AG20443 (cell line): Measurements from ENCODE around the gene NRG3.

ENCODE experiments used
- DNase-seq: peaks from one replicate; pipeline ENCODE4 v3.0.0; 2012; ENCODE audit warnings: low spot score, mixed read lengths

The NRG3 gene

DNA sequence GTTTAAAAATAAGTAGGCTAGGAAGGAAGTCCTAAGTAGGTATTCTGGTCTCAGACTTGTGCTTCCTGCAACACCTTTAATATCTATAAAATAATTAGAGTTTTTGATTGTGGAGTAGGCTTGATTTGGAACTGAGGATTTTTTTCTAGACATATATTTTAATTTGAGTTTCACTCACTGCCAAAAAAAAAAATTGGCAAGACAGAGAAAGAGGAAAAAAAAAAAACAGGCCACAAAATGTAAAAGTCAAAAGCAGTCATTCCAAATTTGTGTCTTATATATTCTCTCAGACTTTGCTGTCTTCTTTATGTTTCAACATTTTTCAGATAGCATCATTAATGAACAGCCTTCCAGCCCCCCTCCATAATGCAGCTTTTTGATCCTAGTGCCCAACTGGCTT is 346.1 kb downstream of the NRG3 start:
- no peak for DNase-seq

GRCh38 chr10:82221601-82222149 is 346.7 kb downstream of the NRG3 start:
- DNase-seq, result no peak

DNA sequence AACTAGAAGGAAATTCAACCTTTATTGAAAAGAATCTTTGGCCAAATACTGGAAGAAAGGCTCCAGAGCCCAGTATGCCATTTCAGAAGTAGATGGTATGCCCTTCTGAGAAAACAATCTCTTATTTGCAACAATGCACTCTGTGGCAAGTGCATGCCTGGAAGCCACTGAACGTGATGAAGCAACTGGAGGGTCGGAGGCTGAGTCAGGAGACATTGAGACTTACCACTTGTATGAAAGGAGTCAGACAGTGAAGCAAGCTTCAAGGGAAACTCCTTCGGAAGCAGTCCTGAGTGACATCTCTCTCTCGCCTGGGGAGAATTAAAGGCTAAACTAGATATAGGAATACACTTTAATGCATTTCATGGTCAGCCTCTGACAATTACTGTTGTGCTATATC is 353.7 kb downstream of the NRG3 start:
- no peak for DNase-seq

DNA sequence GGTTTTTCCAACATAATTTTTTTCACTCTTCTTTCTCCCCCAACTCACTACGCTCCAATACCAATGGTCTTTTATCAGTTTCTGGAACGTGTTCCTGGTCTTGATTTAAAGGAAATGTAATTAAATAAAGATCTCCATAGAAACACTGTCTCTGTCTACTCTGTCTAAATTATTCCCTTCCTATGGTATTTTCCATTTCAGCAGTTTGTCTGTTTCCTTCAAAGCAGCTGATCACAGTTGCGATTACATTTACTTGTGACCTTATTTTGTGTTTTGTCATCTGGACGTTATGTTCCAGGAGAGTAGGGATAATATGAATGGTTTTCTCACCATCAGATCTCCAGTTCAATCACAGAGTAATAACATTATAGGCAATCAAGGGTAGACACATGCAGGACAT is 359.2 kb downstream of the NRG3 start:
- no peak for DNase-seq

GRCh38 chr10:82236084-82236731 is 361.2 kb downstream of the NRG3 start:
- DNase-seq, result no peak

DNA sequence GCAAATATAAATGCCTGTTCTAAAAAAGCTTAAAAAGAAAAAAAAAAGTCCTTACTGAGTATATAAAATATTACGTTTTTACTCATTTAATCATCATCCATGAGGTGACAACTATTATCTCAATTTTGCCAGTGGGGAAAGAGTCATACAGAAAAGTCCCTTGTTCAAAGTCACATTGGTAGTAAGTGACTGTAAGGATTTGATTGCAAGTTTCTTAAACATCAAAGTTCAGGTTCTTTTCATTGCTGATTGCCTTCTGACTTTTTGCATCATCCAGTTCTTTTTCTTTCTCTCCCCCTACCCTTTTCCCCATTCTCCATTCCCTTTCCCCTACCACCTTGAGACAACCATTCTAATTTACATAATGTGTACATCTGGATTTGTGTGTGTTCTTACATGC is 363.3 kb downstream of the NRG3 start:
- no peak for DNase-seq

DNA sequence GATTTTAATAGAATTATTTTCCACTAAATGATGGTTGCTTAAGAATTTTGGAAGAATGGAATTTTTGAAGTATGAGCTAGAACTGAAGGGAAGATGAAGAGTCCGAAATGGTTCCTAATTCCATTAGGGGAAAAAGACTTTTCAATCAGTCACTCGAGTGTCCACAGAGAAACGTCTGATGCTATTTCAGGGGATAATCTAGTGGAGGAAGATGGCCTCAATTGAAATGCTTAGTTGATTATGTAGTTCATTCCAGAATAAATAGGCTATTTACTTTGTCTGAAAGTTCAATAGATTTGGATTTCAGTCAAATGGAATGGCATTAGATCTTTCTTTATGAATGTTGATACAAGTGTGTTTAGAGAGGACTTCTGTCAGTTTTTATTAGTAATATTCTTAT is 365.4 kb downstream of the NRG3 start:
- DNase-seq, result no peak

DNA sequence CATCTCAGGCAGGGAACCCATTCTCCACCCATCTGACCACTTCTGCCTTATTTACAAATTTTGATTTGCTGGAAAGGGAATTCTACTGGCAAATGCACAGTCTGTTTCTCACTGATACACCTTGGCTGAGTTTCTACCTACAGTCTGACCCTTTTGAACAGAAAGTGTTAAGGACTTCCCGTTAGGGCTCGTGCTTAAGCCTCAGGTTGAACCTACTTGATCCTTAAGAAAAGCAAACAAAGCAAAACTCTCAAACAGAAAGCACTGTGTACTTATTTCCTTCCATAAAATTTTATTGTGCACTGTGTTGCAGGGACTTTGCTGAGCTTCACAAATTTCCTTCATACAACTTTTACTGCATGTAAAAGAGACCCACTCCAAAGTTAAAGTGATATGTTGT is 367.8 kb downstream of the NRG3 start:
- no peak for DNase-seq

DNA sequence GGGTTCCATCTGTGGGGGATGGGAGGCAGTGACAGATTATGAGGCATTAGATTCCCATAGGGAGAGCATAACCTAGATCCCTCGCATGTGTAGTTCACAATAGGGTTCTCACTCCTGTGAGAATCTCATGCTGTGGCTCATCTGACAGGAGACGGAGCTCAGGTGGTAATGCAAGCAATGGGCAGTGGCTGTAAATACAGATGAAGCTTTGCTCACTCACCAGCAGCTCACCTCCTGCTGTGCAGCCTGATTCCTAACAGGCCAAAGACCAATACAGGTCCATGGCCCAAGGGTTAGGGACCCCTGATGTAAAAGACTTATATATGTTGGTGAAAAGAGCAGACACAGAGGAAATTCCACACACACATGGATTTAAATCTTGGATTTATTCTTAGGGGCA is 370.2 kb downstream of the NRG3 start:
- no peak for DNase-seq

- DNase-seq, result no peak
Measured at GRCh38 chr10:82245906-82246560, 371.0 kb downstream of the NRG3 start.

GRCh38 chr10:82249141-82249540 is 374.1 kb downstream of the NRG3 start:
- no peak for DNase-seq

DNA sequence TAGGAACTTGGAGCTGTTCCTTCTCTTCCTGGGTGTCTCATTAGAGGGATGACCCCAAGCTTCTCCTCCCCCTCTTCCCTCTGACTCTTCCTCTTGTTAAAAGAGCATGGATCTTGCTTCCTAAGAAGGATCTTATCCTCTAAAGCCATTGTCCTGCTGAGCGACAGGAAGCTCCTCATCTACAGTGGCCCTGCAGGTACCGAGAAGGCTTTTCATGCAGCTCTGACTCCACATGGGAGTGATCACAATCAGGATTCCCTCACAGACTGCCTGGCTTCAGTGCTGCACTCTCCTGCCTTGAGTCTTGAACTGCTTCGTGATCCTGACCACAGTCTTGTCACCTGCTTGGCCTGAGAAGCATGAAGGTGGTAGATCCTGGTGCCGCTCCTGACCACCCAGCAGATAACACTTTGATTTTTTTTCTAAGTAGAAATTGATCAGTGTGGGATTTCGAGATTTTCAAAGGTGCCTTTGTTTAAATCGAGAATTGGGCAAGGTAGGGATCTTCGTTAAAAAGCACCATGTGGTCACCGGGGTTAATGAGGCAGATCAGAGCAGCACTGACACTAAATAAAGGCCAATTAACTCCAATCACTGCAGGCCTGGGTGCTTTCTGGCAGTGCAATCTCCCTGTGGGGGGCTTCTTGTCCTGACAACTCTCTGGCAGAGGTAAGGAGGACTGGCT is 376.4 kb downstream of the NRG3 start:
- DNase-seq, result no peak

DNA sequence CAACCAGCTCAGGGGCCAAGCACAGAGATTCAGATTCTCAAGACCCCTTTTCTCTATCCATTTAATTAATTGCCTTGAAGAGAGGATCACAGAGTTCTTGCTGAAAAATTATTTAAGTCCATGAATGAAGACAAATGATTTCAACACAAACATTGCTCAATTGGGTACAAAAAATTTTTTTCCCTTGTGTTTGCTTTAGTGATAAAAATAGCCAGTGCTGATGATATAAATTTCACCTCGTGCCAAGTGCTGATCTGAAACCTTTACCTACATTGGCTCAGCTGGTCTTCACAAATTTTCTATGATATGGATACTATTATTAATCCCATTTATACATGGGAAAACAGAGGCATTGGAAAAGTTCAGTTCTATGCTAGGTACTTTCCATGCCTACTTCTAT is 377.1 kb downstream of the NRG3 start:
- no peak for DNase-seq

GRCh38 chr10:82254237-82254636 is 379.2 kb downstream of the NRG3 start:
- no peak for DNase-seq

DNA sequence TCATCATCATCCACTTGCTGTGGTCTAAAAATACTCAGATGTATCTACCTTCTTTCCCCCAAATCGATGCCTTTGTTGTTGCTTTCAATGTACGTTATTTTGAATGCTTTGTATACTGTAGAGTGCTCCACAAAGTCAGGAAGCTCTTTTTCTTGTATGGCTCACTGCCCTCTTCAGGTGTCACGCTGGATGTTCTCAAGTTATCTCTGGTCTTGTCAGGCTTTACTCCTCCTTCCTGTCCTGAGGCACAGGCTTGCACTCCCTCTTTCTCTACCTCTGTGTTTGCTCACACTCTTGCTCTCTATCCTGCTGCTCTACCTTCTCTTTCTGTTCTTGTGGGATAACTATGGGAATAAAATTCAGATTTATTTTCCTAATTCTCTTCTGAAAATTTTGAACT is 381.3 kb downstream of the NRG3 start:
- no peak for DNase-seq

DNA sequence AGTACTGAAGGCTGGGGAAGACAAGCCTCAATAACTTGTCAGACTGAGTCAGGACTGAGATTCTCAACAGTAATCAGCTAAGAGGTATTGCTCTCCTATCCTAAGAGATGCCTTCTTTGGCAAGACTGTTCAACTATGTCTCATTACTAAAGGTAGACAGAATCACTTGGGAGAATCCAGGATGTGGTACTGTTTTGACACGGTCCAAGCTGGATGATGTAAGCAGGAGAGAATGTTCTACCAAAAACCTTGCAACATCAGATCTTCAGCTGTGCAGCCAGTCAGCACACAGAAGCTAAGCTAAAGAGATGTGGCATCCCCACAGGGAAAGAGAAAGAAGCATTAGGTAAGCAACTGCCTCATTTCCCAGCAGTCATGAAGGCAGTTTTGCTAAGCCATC is 391.4 kb downstream of the NRG3 start:
- DNase-seq, result no peak

- DNase-seq, result no peak
Measured at GRCh38 chr10:82267014-82267413, 392.0 kb downstream of the NRG3 start.

DNA sequence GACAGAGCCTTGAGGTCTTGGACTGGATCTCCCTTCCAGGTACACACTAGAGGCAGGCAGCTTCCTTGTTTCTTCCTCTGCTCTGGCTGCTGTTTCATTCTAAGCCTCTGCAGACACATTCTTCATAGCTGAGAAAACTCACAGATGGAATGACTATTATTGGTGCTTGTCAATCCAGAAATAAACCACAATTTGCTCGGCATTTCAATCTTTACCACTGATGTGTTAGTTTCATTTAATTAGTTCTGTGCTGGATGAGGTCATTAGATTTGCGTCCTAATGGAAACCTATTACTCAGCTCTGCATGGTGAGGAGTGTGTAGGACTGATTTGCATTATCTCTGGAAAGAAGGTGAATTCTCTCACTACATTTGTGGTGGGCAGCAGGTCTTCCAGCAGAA is 392.5 kb downstream of the NRG3 start:
- DNase-seq, result no peak

DNA sequence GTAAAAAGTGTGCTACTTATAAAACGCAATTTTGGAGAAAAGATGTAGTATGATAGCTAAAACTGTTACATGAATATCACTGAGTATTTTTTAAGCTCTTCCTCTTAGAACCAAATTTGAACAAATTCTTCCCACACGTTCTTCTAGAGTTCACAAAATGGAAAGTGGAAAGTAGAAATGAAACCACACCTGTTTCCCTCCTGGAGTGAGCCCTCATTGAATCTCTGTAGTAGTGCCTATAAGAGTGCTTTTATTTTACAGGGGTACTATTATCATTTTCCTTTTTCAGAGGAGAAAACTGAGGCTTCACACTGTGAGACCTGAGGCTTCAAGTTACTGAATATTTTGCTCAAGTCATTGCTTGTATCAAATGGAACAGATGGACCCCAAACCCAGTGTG is 393.0 kb downstream of the NRG3 start:
- no peak for DNase-seq

- no peak for DNase-seq
Measured at GRCh38 chr10:82277591-82277990, 402.6 kb downstream of the NRG3 start.

GRCh38 chr10:82278401-82279182 is 403.6 kb downstream of the NRG3 start:
- DNase-seq, result no peak

DNA sequence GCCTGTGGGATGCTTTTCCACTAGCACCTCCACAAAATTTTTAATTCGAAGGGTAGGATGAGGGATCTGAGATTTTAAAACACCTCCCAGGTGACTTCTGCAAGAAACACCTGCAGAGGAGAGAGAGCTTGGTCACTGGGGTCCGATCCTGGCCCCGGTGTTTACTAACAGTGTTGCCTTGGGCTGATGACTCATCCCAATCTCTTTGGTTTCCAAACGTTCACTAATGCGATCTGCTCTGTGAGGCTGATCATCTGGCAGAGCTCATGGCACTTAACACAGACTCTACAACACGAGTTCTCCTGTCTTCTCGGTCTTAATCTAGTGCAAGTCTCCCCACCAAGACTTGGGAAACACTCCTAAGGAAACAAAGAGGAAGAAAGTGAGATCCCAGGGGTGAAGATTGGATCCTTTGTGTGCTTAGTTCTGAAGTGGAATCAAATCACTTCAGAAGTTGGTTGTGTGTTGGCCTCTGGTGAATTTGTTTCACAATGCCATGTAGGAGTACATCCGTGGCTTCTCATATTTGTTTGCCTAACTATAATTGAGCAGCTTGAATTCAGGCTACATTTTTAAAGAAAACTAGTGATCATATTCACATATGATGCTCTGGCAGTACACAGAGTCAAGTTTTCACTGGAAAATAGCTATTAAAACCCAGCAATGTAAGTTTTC is 407.9 kb downstream of the NRG3 start:
- DNase-seq, result no peak
